CD4-positive, alpha-beta T cell treated with Interleukin-15 for 1 hour (primary cell): ENCODE measurements around the gene ASAP2.

Experiments used
- DNase-seq: peaks from one replicate; pipeline ENCODE4 v3.0.0-alpha.2; 2020

Gene ASAP2

GRCh38 chr2:9359463-9359862 is 152.9 kb downstream of the ASAP2 start:
- DNase-seq, result no peak

- no peak for DNase-seq
Measured at GRCh38 chr2:9360110-9360509, 153.5 kb downstream of the ASAP2 start.

GRCh38 chr2:9360701-9361100 is 154.1 kb downstream of the ASAP2 start:
- no peak for DNase-seq

- no peak for DNase-seq
Measured at GRCh38 chr2:9364373-9364772, 157.8 kb downstream of the ASAP2 start.

GRCh38 chr2:9364791-9365497 is 158.3 kb downstream of the ASAP2 start:
- no peak for DNase-seq

- no peak for DNase-seq
Measured at GRCh38 chr2:9365498-9366019, 158.9 kb downstream of the ASAP2 start.

- DNase-seq, result no peak
Measured at GRCh38 chr2:9366026-9366425, 159.4 kb downstream of the ASAP2 start.

GRCh38 chr2:9370746-9371145 is 164.1 kb downstream of the ASAP2 start:
- no peak for DNase-seq

- no peak for DNase-seq
Measured at GRCh38 chr2:9373047-9373446, 166.4 kb downstream of the ASAP2 start.

GRCh38 chr2:9373476-9373875 is 166.9 kb downstream of the ASAP2 start:
- no peak for DNase-seq

GRCh38 chr2:9374071-9374730 is 167.6 kb downstream of the ASAP2 start:
- DNase-seq, result no peak

GRCh38 chr2:9375857-9376428 is 169.3 kb downstream of the ASAP2 start:
- no peak for DNase-seq

- DNase-seq, result no peak
Measured at GRCh38 chr2:9377461-9378097, 171.0 kb downstream of the ASAP2 start.

GRCh38 chr2:9378433-9379390 is 172.1 kb downstream of the ASAP2 start:
- no peak for DNase-seq

- no peak for DNase-seq
Measured at GRCh38 chr2:9379391-9379755, 172.8 kb downstream of the ASAP2 start.

- no peak for DNase-seq
Measured at GRCh38 chr2:9380702-9381628, 174.4 kb downstream of the ASAP2 start.

GRCh38 chr2:9382604-9383235 is 176.1 kb downstream of the ASAP2 start:
- DNase-seq, result no peak

GRCh38 chr2:9384521-9384920 is 177.9 kb downstream of the ASAP2 start:
- DNase-seq, result no peak

GRCh38 chr2:9385841-9386240 is 179.2 kb downstream of the ASAP2 start:
- DNase-seq, result no peak

GRCh38 chr2:9388199-9388681 is 181.6 kb downstream of the ASAP2 start:
- no peak for DNase-seq
